PC-9 (cell line): Measurements from ENCODE around the gene NDUFC2.

Experiments used
- EZH2 ChIP-seq: fragments of 200-600 bp; sonication (generic); IDR thresholded peaks from 2 replicates; pipeline ENCODE4 v1.8.0; 2017; ENCODE audit warnings: antibody characterized with exemption, low read depth
- TF ChIP-seq, protein P1 (sequence below): fragments of 200-600 bp; sonication (generic); conservative IDR thresholded peaks from 2 replicates; pipeline ENCODE4 v1.6.1; 2017; ENCODE audit warnings: mixed run types, antibody characterized with exemption, mild to moderate bottlenecking, moderate library complexity

DNA sequence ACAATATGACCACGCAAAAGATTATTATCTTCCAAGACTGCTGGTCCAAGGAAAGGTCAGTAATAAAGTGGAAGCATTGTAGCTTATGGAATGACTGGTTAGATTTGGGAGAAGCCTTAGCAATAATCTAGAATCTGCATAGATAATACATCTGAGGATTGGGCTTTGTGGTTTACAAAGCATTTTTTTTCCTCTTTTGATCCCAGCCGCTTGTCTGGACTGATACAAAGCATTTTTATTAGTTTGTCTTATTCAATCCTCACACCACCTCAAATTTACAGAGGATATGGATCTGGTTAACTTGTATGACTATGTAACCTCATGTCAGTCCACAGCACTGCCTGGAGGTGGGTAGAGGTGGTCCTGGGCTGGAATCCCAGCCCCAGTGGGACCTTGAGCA, 17.0 kb downstream of the NDUFC2 start:
- TF ChIP-seq, protein P1, sequence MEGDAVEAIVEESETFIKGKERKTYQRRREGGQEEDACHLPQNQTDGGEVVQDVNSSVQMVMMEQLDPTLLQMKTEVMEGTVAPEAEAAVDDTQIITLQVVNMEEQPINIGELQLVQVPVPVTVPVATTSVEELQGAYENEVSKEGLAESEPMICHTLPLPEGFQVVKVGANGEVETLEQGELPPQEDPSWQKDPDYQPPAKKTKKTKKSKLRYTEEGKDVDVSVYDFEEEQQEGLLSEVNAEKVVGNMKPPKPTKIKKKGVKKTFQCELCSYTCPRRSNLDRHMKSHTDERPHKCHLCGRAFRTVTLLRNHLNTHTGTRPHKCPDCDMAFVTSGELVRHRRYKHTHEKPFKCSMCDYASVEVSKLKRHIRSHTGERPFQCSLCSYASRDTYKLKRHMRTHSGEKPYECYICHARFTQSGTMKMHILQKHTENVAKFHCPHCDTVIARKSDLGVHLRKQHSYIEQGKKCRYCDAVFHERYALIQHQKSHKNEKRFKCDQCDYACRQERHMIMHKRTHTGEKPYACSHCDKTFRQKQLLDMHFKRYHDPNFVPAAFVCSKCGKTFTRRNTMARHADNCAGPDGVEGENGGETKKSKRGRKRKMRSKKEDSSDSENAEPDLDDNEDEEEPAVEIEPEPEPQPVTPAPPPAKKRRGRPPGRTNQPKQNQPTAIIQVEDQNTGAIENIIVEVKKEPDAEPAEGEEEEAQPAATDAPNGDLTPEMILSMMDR, result no peak
- TF ChIP-seq EZH2, result no peak
